ENCODE results near the gene ATOX1.

DNA sequence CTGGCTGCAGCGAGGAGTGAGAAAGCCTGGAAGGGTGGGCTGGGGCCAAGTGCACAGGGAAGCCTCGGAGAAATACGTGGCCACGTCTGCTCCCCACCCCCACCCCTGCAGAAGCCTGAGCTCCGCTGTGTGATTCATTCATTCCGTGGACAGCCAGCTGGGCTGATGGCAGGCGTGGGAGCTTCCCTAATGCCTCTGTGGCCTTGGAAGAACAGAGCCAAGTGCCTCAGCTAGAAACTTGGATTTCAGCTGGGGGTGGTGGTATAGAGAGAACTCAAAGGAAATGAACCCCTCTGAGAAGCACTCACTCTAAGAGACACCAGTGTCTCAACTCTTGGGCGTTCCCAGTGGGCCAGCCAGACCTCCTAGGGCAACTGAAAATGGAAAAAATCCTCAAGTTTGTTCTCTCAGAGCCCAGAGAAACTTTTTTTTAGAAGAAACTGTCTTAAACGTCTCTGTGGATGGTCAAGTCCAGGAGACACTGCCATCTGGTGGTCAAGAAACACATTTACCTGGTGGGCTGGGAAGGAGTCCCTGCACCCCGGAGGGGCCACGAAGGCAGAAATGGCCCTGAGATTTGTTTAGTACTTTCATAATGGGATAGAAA is 18.0 kb downstream of the ATOX1 start:
- TF ChIP-seq CBX5 (IDR thresholded peaks at IDR 0.05; ENCODE audit: low read depth) (no peak), YY1 (IDR thresholded peaks at IDR 0.05; ENCODE audit: low read depth, low read length) (peak; percentile 64), POLR2A (IDR thresholded peaks at IDR 0.05; ENCODE audit: low read depth, low read length) (no peak), HCFC1 (IDR thresholded peaks at IDR 0.05; ENCODE audit: low read length) (no peak), EP300 (IDR thresholded peaks at IDR 0.05; ENCODE audit: borderline replicate concordance in 1 of 2, control insufficient read depth in 1 of 2, low read depth in 2 of 2, low read length in 2 of 2) (no peak)
- TF ChIP-seq, protein P1, sequence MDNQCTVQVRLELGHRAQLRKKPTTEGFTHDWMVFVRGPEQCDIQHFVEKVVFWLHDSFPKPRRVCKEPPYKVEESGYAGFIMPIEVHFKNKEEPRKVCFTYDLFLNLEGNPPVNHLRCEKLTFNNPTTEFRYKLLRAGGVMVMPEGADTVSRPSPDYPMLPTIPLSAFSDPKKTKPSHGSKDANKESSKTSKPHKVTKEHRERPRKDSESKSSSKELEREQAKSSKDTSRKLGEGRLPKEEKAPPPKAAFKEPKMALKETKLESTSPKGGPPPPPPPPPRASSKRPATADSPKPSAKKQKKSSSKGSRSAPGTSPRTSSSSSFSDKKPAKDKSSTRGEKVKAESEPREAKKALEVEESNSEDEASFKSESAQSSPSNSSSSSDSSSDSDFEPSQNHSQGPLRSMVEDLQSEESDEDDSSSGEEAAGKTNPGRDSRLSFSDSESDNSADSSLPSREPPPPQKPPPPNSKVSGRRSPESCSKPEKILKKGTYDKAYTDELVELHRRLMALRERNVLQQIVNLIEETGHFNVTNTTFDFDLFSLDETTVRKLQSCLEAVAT (IDR thresholded peaks at IDR 0.05), result no peak
- TF ChIP-seq, protein P2, sequence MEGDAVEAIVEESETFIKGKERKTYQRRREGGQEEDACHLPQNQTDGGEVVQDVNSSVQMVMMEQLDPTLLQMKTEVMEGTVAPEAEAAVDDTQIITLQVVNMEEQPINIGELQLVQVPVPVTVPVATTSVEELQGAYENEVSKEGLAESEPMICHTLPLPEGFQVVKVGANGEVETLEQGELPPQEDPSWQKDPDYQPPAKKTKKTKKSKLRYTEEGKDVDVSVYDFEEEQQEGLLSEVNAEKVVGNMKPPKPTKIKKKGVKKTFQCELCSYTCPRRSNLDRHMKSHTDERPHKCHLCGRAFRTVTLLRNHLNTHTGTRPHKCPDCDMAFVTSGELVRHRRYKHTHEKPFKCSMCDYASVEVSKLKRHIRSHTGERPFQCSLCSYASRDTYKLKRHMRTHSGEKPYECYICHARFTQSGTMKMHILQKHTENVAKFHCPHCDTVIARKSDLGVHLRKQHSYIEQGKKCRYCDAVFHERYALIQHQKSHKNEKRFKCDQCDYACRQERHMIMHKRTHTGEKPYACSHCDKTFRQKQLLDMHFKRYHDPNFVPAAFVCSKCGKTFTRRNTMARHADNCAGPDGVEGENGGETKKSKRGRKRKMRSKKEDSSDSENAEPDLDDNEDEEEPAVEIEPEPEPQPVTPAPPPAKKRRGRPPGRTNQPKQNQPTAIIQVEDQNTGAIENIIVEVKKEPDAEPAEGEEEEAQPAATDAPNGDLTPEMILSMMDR (IDR thresholded peaks at IDR 0.05 in 2 of 3, conservative IDR thresholded peaks at IDR 0.05 in 1 of 3; ENCODE audit: control insufficient read depth in 2 of 3, extremely low read depth in 1 of 3, insufficient read depth in 1 of 3, low read depth in 3 of 3, low read length in 3 of 3), result peak; percentile 76 to 88 (median 81)
